ENCODE results near the gene DPM1. TPM values are rescaled to one million over a fixed set of nuclear protein-coding genes. Genes with fewer than 3 reads are reported as not detected.

The DPM1 gene
- total and polyA plus RNA-seq, 2 donors (not counting 3 experiments of a cell fraction or from before 2014, with no cell fraction given): 33.9 to 41.9 TPM

DNA sequence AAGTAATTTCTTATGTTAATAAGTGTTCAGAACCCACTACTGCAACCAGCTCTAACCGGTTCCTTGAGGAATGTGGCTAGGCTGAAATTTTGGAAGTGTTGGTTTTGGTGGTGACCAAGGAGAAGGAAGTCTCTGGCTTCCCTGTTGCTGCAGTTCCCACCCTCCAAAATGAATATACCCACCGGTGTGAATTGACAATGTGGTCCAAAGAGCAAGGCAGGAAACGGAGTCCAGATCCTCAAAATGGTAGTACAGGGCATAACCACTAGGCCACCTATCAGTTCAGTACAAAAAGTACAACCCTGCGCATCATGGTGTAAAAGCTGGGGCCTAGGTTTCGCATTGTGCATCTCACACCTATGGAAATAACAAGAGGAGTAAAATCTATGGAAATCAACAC, 29.9 kb downstream of the DPM1 start:
- FAIRE-seq: no peak

DNA sequence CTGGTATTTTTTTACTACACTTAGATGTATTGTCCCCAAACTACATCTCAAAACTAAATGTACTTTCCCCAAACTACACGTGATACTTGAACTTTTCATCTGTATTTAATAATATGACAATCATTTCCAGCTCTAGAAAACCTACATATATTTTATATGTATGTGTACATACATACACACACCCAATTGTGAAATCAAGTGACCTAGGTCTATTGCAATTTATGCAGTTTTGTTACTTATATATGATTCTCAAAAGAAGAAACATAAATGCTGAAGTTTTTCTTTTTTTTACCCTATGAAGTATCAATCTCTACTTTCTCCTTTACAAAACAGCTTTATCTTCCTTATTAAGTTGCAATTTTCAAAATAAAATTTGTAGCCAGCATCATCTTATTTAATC, 31.8 kb downstream of the DPM1 start:
- peaks cover 95% of the 10 kb centered on the region for H3K79me2 ChIP-seq (ENCODE audit: control insufficient read depth, insufficient read depth, low read length)
- DNase-seq (ENCODE audit: low read depth, low spot score) (no peak), FAIRE-seq (no peak)
- intact Hi-C loops (cut with micrococcal nuclease): no loop called here
- H3K4me2 ChIP-seq (ENCODE audit: insufficient read depth, low read length): peak overlapping the region; percentile 27
- H3K4me3 ChIP-seq (replicated peaks in 1 of 3; ENCODE audit: insufficient read depth in 1 of 3, low read depth in 1 of 3, low read length in 3 of 3): no peak overlapping the region
- H3K36me3 ChIP-seq (ENCODE audit: control insufficient read depth in 2 of 2, extremely low read depth in 1 of 2, insufficient read depth in 2 of 2, low read length in 2 of 2): peaks cover 2 to 19% of the 10 kb centered on the region in 2 experiments
- H3K27ac ChIP-seq (ENCODE audit: insufficient read depth, low read depth, low read length): no peak overlapping the region
- dilution Hi-C loops (cut with MboI; ENCODE audit: extremely low pct_ligation_motif_present, low sequenced_read_pairs): no loop called here
- H2AFZ ChIP-seq (ENCODE audit: low read depth, low read length): no peak overlapping the region
- peaks cover 17% of the 10 kb centered on the region for H3K4me1 ChIP-seq (ENCODE audit: control insufficient read depth, extremely low read depth, insufficient read depth, low read length)
- H3K9me1 ChIP-seq (replicated peaks; ENCODE audit: control insufficient read depth, extremely low read depth, insufficient read depth, low read length): no peaks in the 10 kb centered on the region
- no peaks in the 10 kb centered on the region for H3K27me3 ChIP-seq (ENCODE audit: control insufficient read depth in 2 of 2, insufficient read depth in 2 of 2, low read length in 2 of 2)
- TF ChIP-seq MYC (IDR thresholded peaks at IDR 0.05; ENCODE audit: low read depth, low read length) (no peak), JUN (IDR thresholded peaks at IDR 0.05; ENCODE audit: borderline replicate concordance, insufficient read depth, insufficient read length, low read depth) (no peak), POLR2AphosphoS5 (IDR thresholded peaks at IDR 0.05; ENCODE audit: insufficient read depth, low read depth, low read length) (no peak)
- CTCF ChIA-PET: interaction anchor here (2.8 to 11.1 kb wide), 2 partner anchors 11 to 133 kb away, joined by 13 to 119 read pairs; partner anchors contain the start of gene BCAS4
- POLR2A ChIA-PET: no interaction called here
- H3K9ac ChIP-seq (replicated peaks; ENCODE audit: extremely low read depth, insufficient read depth, low read length): no peak overlapping the region
- H3K9me3 ChIP-seq (replicated peaks; ENCODE audit: control insufficient read depth, insufficient read depth, low read length): no peaks in the 10 kb centered on the region
- no TSS peak for BruUV-seq (replicated peaks)
- peaks cover 41% of the 10 kb centered on the region for H4K20me1 ChIP-seq (replicated peaks; ENCODE audit: control insufficient read depth, extremely low read depth, insufficient read depth, low read length)

More for the DNA sequence above, 29.9 kb downstream of the DPM1 start:
- no peaks in the 10 kb centered on the region for H3K27me3 ChIP-seq (ENCODE audit: control insufficient read depth in 2 of 2, insufficient read depth in 2 of 2, low read length in 2 of 2)
- H3K4me2 ChIP-seq (ENCODE audit: insufficient read depth, low read length): peak overlapping the region; percentile 91
- peak overlapping the region in 1 of 3 experiments; percentile 90 for H3K4me3 ChIP-seq (replicated peaks in 1 of 3; ENCODE audit: insufficient read depth in 1 of 3, low read depth in 1 of 3, low read length in 3 of 3)
- peaks cover 76% of the 10 kb centered on the region for H3K79me2 ChIP-seq (ENCODE audit: control insufficient read depth, insufficient read depth, low read length)
- no peak overlapping the region for H3K27ac ChIP-seq (ENCODE audit: insufficient read depth, low read depth, low read length)
- ChIA-PET POLR2A (interaction anchor here (1.0 to 2.2 kb wide), 2 partner anchors 8 to 12 kb away, joined by 4 to 7 read pairs; no protein-coding TSS in a partner anchor), CTCF (interaction anchor here (0.8 to 11.1 kb wide), 10 partner anchors 13 to 134 kb away, joined by 3 to 119 read pairs (median 10); partner anchors contain the start of genes BCAS4, DPM1 and MOCS3)
- peaks cover 37% of the 10 kb centered on the region for H4K20me1 ChIP-seq (replicated peaks; ENCODE audit: control insufficient read depth, extremely low read depth, insufficient read depth, low read length)
- no TSS peak for BruUV-seq (replicated peaks)
- no peaks in the 10 kb centered on the region for H3K9me3 ChIP-seq (replicated peaks; ENCODE audit: control insufficient read depth, insufficient read depth, low read length)
- TF ChIP-seq FOS (IDR thresholded peaks at IDR 0.05; ENCODE audit: borderline replicate concordance, insufficient read depth, low read length) (no peak), MYC (IDR thresholded peaks at IDR 0.05; ENCODE audit: low read depth, low read length) (no peak), JUN (IDR thresholded peaks at IDR 0.05; ENCODE audit: borderline replicate concordance, insufficient read depth, insufficient read length, low read depth) (no peak), GATA2 (IDR thresholded peaks at IDR 0.05; ENCODE audit: insufficient read depth, insufficient read length, low read depth, low read length) (no peak), MAX (IDR thresholded peaks at IDR 0.05; ENCODE audit: insufficient read depth, insufficient read length) (no peak), POLR2A (IDR thresholded peaks at IDR 0.05; ENCODE audit: low read depth, low read length) (no peak), EZH2 (IDR thresholded peaks at IDR 0.05; ENCODE audit: borderline replicate concordance, low read depth, low read length, severe bottlenecking) (no peak), POLR2AphosphoS5 (IDR thresholded peaks at IDR 0.05; ENCODE audit: insufficient read depth, low read depth, low read length) (no peak)
- intact Hi-C loops (cut with micrococcal nuclease) (no loop called here), dilution Hi-C loops (cut with MboI; ENCODE audit: extremely low pct_ligation_motif_present, low sequenced_read_pairs) (no loop called here)
- no peaks in the 10 kb centered on the region for H3K9me1 ChIP-seq (replicated peaks; ENCODE audit: control insufficient read depth, extremely low read depth, insufficient read depth, low read length)
- DNase-seq (ENCODE audit: low read depth, low spot score): no peak
- peaks cover 2 to 25% of the 10 kb centered on the region in 2 experiments for H3K36me3 ChIP-seq (ENCODE audit: control insufficient read depth in 2 of 2, extremely low read depth in 1 of 2, insufficient read depth in 2 of 2, low read length in 2 of 2)
- H3K4me1 ChIP-seq (ENCODE audit: control insufficient read depth, extremely low read depth, insufficient read depth, low read length): peaks cover 22% of the 10 kb centered on the region
- no peak overlapping the region for H3K9ac ChIP-seq (replicated peaks; ENCODE audit: extremely low read depth, insufficient read depth, low read length)
- no peak overlapping the region for H2AFZ ChIP-seq (ENCODE audit: low read depth, low read length)
